Vagina (tissue), 2 donors: ENCODE measurements around the gene ACP3.

Experiments
- POLR2A ChIP-seq, 2 donors: fragments of 450-650 bp; IDR thresholded peaks; one replicate each; pipeline ENCODE4 v1.6.1; 2017; ENCODE audit warnings: antibody characterized with exemption in 2 of 2, mild to moderate bottlenecking in 2 of 2, moderate library complexity in 2 of 2
- POLR2AphosphoS5 ChIP-seq, 2 donors: sonication (generic); formaldehyde crosslinking; IDR thresholded peaks; one replicate each; pipeline ENCODE4 v1.9.0; 2017; ENCODE audit warnings: antibody characterized with exemption in 2 of 2, mild to moderate bottlenecking in 2 of 2, low read depth in 1 of 2; ENCODE audit not compliant: insufficient read depth in 1 of 2
- TF ChIP-seq, protein P1 (sequence below), 3 experiments: fragments of 450-650 bp in 2 of 3; fragments of 200-600 bp in 1 of 3; sonication (generic) in 1 of 3; IDR thresholded peaks; one replicate each; pipeline ENCODE4 v1.5.1; 2017 to 2019; ENCODE audit warnings: antibody characterized with exemption in 3 of 3, mild to moderate bottlenecking in 2 of 3, moderate library complexity in 2 of 3

DNA sequence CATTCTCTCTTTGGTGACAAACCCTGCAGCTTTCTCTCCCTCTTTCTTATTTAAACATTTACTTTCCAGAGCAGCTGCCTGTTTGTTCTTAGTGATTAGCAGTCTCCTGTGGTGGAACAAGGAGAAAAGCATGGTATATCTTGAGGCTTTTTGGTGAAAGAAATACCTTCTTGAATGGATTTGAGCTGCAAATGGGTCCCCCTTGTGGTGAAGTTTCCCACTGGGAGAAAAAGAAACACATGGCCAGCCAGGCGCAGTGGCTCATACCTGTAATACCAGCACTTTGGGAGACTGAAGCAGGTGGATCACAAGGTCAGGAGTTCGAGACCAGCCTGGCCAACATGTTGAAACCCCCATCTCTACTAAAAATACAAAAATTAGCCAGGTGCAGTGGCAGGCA, 48.3 kb upstream of the ACP3 start:
- TF ChIP-seq POLR2AphosphoS5 (IDR thresholded peaks at IDR 0.05; ENCODE audit: insufficient read depth in 1 of 2, low read depth in 1 of 2) (no peak), POLR2A (IDR thresholded peaks at IDR 0.05) (no peak)
- TF ChIP-seq, protein P1, sequence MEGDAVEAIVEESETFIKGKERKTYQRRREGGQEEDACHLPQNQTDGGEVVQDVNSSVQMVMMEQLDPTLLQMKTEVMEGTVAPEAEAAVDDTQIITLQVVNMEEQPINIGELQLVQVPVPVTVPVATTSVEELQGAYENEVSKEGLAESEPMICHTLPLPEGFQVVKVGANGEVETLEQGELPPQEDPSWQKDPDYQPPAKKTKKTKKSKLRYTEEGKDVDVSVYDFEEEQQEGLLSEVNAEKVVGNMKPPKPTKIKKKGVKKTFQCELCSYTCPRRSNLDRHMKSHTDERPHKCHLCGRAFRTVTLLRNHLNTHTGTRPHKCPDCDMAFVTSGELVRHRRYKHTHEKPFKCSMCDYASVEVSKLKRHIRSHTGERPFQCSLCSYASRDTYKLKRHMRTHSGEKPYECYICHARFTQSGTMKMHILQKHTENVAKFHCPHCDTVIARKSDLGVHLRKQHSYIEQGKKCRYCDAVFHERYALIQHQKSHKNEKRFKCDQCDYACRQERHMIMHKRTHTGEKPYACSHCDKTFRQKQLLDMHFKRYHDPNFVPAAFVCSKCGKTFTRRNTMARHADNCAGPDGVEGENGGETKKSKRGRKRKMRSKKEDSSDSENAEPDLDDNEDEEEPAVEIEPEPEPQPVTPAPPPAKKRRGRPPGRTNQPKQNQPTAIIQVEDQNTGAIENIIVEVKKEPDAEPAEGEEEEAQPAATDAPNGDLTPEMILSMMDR (IDR thresholded peaks at IDR 0.05): no peak
